GM19043 (cell line): ENCODE results near the gene NMUR2.
A peak's percentile ranks its signal among the peaks of the same experiment; 100 is the strongest.

Experiments
- ATAC-seq: cut with Tn5 transposase; IDR thresholded peaks from one replicate; pipeline ENCODE4 v1.9.1; 2021; ENCODE audit warnings: low read depth; ENCODE audit not compliant: unreplicated experiment

Gene NMUR2

GRCh38 chr5:152374711-152375275 lies 30.3 kb downstream of the NMUR2 start:
- no peak for ATAC-seq

DNA sequence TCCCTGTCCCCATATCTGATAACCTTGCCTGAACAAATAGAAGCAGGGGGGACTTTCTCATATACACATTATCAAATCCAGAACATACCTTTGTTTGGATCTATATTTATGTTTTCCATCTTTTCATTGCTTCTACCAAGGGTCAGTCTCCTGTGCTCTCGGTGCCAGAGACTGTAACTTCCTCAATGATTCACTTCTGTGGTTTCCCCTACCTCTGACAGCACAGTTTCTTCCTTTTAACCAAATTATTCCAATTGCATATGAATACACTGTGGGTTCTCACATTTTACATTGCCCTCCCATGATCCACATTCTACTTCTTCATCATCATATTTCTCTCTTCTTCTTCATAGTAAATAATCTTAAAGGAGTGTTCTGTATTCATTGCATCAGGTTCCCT lies 32.2 kb downstream of the NMUR2 start:
- ATAC-seq: no peak

GRCh38 chr5:152369298-152369697 lies 35.8 kb downstream of the NMUR2 start:
- no peak for ATAC-seq

- ATAC-seq: no peak
Observed at GRCh38 chr5:152367554-152367953, 37.5 kb downstream of the NMUR2 start.

GRCh38 chr5:152366716-152367115 lies 38.4 kb downstream of the NMUR2 start:
- ATAC-seq: no peak

- ATAC-seq: no peak
Observed at GRCh38 chr5:152364899-152365298, 40.2 kb downstream of the NMUR2 start.

GRCh38 chr5:152364172-152364571 lies 40.9 kb downstream of the NMUR2 start:
- ATAC-seq: no peak

GRCh38 chr5:152358861-152359568 lies 46.1 kb downstream of the NMUR2 start:
- no peak for ATAC-seq

GRCh38 chr5:152356506-152356905 lies 48.6 kb downstream of the NMUR2 start:
- ATAC-seq: no peak

- ATAC-seq: no peak
Observed at GRCh38 chr5:152355061-152355460, 50.0 kb downstream of the NMUR2 start.

DNA sequence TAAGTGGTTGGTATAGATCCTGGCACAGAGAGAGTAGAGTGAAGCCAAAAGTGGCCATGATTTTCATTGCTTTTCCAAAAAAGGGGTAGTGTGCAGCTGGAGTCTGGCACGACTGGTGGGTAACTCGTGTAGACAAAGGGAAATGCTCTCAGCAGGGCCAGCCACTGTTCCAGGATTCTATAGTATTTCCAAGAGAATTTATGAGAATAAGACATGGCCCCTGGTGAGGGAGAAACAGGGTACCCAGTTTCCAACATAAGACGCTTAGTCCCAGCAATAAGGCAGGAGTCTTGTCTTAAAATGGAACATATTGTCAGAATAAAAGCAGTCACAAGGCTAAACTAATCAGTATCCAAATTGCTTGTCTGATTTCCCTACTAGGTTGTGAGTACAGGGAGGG lies 52.1 kb downstream of the NMUR2 start:
- no peak for ATAC-seq

DNA sequence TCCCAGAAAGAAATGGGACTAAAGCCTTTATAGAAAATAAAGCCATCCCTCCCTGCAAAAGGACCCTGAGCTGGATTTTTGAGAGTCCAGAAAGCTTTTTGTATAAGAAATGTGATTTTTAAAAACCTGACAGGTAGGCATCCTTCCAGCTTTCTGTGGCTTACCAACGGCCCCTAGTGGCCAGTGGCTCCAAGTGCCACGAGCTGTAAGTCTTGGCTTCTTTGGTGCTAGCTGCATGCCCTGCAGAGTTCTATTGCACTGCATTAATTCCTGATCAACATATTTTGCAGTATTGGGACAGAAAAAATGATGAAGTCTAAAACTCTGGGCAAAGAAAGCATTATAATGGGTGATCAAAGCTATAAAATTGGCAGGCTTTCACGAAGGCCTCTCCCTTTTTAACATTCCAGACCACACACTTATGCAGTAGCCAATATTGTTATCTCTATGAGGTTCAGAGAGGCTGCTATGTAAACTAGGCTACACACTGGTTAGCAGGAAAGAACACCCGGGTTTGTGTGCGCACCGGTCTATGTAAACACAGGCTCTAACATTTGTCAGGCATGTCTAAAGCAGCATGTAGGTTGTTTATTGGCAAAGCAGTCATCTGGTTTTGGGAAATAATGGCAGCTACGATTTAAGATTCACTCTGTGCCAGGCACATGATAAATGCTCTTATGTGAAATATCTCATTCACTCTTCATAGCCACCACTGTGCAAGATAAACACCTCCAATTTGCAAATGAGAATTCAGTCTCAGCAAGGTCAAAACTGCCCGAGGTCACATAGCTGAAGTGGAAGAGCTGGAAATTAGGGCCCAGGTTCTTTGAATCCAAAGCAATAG lies 55.2 kb downstream of the NMUR2 start:
- peak; percentile 84 for ATAC-seq
